ENCODE results near the gene ZNF598.
A peak's percentile ranks its signal among the peaks of the same experiment; 100 is the strongest.

Gene ZNF598

DNA sequence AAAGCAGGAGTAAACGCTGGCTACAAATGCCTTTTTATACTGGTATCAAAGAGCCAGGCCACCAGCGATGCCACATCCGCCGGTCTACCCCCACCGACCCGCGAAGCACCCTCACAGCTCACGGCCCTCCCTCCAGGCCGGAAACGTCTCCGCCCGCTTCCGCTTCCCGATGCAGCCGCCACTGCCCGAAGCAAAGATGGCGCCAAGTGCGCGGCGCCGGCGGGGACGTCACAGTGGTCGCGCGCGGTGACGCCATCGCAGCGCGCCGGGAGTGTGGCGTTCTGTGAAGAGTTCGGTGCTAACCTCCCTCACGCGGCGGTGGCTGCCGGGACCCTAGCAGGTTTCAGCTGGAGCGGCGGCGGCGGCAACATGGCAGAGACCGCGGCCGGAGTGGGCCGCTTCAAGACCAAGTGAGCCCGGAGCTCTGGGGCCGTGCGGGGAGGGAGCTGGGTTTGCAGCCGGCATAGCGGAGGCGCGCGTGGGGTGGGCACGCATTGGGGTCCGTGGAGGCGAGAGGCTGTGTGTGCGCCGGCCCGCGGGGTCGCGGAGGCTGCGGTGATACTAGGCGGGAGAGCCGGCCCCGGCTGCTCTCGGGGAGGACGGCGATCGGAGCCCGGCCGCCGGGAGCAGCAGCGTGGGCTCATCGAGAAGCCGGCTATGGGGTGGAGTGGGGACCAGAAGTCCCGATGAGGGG lies 37.7 kb downstream of the ZNF598 start, which contains the start of gene TBL3 (continued):
- TF ChIP-seq ZBTB10 (tag by site-specific recombination; IDR thresholded peaks at IDR 0.05) (no peak), ZNF423 (tag by site-specific recombination; IDR thresholded peaks at IDR 0.05) (no peak), ZNF132 (tag by site-specific recombination; IDR thresholded peaks at IDR 0.05; ENCODE audit: borderline replicate concordance) (no peak), GLIS1 (tag by site-specific recombination; IDR thresholded peaks at IDR 0.05) (peak; percentile 84), IKZF3 (tag by site-specific recombination; IDR thresholded peaks at IDR 0.05) (peak; percentile 74), REST (tag by site-specific recombination; IDR thresholded peaks at IDR 0.05) (0 out of 2 replicates have a peak, but pooled peaks have one; percentile 34), ZNF354C (tag by site-specific recombination; IDR thresholded peaks at IDR 0.05; ENCODE audit: borderline replicate concordance, low read depth) (no peak), ZNF704 (tag by site-specific recombination; IDR thresholded peaks at IDR 0.05) (no peak), ZNF114 (tag by site-specific recombination; IDR thresholded peaks at IDR 0.05) (no peak), ZNF529 (tag by site-specific recombination; IDR thresholded peaks at IDR 0.05; ENCODE audit: insufficient replicate concordance) (no peak), OSR2 (tag by site-specific recombination; IDR thresholded peaks at IDR 0.05) (no peak), ZBTB11 (tag by site-specific recombination; conservative IDR thresholded peaks at IDR 0.05; ENCODE audit: low read depth) (peak; percentile 94), KLF16 (tag by site-specific recombination; IDR thresholded peaks at IDR 0.05) (peak; percentile 92), ZNF664 (tag by site-specific recombination; IDR thresholded peaks at IDR 0.05) (no peak), ZNF510 (tag by site-specific recombination; IDR thresholded peaks at IDR 0.05; ENCODE audit: insufficient replicate concordance) (no peak)
- TF ChIP-seq, protein P1, sequence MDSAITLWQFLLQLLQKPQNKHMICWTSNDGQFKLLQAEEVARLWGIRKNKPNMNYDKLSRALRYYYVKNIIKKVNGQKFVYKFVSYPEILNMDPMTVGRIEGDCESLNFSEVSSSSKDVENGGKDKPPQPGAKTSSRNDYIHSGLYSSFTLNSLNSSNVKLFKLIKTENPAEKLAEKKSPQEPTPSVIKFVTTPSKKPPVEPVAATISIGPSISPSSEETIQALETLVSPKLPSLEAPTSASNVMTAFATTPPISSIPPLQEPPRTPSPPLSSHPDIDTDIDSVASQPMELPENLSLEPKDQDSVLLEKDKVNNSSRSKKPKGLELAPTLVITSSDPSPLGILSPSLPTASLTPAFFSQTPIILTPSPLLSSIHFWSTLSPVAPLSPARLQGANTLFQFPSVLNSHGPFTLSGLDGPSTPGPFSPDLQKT (IDR thresholded peaks at IDR 0.05; ENCODE audit: borderline replicate concordance, low read depth, low read length), result peak; percentile 44; the same call in 1 of the 2 replicates
